ENCODE data around the gene SMPD1.

The SMPD1 gene

GRCh38 chr11:6400431-6401345, 10.4 kb downstream of the SMPD1 start:
- Histone ChIP-seq H3K27me3 (ENCODE audit: insufficient read depth, low read depth, severe bottlenecking) (no peaks in the 10 kb centered on the region), H3K4me3 (ENCODE audit: low read depth, low read length) (no peak overlapping the region), H3K36me3 (peaks cover 10% of the 10 kb centered on the region), H3K9me3 (ENCODE audit: severe bottlenecking) (no peaks in the 10 kb centered on the region), H3K27ac (no peak overlapping the region)
- TF ChIP-seq CTCF (IDR thresholded peaks at IDR 0.05; ENCODE audit: low read depth, low read length) = no peak
- no peak for DNase-seq

- no peak for TF ChIP-seq CTCF (IDR thresholded peaks at IDR 0.05; ENCODE audit: low read depth, low read length)
- H3K9me3 ChIP-seq (ENCODE audit: severe bottlenecking) = no peaks in the 10 kb centered on the region
- H3K27ac ChIP-seq = no peak overlapping the region
- no peaks in the 10 kb centered on the region for H3K27me3 ChIP-seq (ENCODE audit: insufficient read depth, low read depth, severe bottlenecking)
- peaks cover 10% of the 10 kb centered on the region for H3K36me3 ChIP-seq
- no peak overlapping the region for H3K4me3 ChIP-seq (ENCODE audit: low read depth, low read length)
- DNase-seq = no peak
These were observed 11.2 kb downstream of the SMPD1 start for GRCh38 chr11:6401464-6401863.

- H3K27ac ChIP-seq = no peak overlapping the region
- no peak for TF ChIP-seq CTCF (IDR thresholded peaks at IDR 0.05; ENCODE audit: low read depth, low read length)
- peaks cover 10% of the 10 kb centered on the region for H3K36me3 ChIP-seq
- no peak for DNase-seq
- no peaks in the 10 kb centered on the region for H3K9me3 ChIP-seq (ENCODE audit: severe bottlenecking)
- H3K27me3 ChIP-seq (ENCODE audit: insufficient read depth, low read depth, severe bottlenecking) = no peaks in the 10 kb centered on the region
- H3K4me3 ChIP-seq (ENCODE audit: low read depth, low read length) = no peak overlapping the region
These were observed 11.8 kb downstream of the SMPD1 start for GRCh38 chr11:6402061-6402470.

- H3K9me3 ChIP-seq (ENCODE audit: severe bottlenecking) = no peaks in the 10 kb centered on the region
- no peak overlapping the region for H3K27ac ChIP-seq
- H3K27me3 ChIP-seq (ENCODE audit: insufficient read depth, low read depth, severe bottlenecking) = no peaks in the 10 kb centered on the region
- H3K4me3 ChIP-seq (ENCODE audit: low read depth, low read length) = no peak overlapping the region
- H3K36me3 ChIP-seq = peaks cover 10% of the 10 kb centered on the region
- TF ChIP-seq CTCF (IDR thresholded peaks at IDR 0.05; ENCODE audit: low read depth, low read length) = no peak
- DNase-seq = no peak
These were observed 12.3 kb downstream of the SMPD1 start for GRCh38 chr11:6402561-6402981.

GRCh38 chr11:6403539-6403938, 13.3 kb downstream of the SMPD1 start:
- no peak for DNase-seq
- no peak for TF ChIP-seq CTCF (IDR thresholded peaks at IDR 0.05; ENCODE audit: low read depth, low read length)
- Histone ChIP-seq H3K4me3 (ENCODE audit: low read depth, low read length) (no peak overlapping the region), H3K27me3 (ENCODE audit: insufficient read depth, low read depth, severe bottlenecking) (no peaks in the 10 kb centered on the region), H3K9me3 (ENCODE audit: severe bottlenecking) (no peaks in the 10 kb centered on the region), H3K27ac (no peak overlapping the region), H3K36me3 (peaks cover 8% of the 10 kb centered on the region)

Measured in WERI-Rb-1 (cell line).